ENCODE measurements around the gene SLC6A16.
"Not testable (repeated sequence)": the region's sequence is repeated elsewhere in the genome, so short reads cannot be mapped to it uniquely, and the experiment has no call there.

SLC6A16 gene

GRCh38 chr19:49328741-49329140, 3.8 kb upstream of the SLC6A16 start:
- no peak for DNase-seq

DNA sequence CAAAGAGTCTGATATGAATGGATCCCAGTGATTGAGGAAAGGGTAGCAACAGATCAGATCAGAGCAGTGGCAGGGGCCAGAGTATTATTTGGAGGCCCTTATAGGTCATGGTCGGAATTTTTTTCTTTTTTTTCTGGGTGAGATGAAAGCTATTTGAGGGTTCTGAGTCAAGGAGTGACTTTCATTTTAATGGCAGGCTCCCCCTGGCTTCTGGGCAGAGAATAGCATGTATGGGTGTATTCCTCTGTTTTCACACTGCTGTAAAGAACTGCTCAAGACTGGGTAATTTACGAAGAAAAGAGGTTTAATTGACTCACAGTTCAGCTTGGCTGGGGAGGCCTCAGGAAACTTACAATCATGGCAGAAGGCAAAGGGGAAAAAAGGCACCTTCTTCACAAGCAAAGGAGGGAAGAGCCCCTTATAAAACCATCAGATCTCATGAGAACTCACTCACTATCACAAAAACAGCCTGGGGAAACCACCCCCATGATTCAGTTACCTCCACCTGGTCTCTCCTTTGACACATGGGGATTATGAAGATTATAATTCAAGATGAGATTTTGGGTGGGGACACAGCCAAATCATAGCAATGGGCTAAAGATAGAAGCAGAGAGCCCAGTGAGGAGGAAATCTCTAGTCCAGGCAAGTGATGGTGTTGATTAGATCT, 3.0 kb upstream of the SLC6A16 start:
- peak; percentile 39 for DNase-seq

- no peak for DNase-seq
Observed at GRCh38 chr19:49326165-49326704, 1.2 kb upstream of the SLC6A16 start.

DNA sequence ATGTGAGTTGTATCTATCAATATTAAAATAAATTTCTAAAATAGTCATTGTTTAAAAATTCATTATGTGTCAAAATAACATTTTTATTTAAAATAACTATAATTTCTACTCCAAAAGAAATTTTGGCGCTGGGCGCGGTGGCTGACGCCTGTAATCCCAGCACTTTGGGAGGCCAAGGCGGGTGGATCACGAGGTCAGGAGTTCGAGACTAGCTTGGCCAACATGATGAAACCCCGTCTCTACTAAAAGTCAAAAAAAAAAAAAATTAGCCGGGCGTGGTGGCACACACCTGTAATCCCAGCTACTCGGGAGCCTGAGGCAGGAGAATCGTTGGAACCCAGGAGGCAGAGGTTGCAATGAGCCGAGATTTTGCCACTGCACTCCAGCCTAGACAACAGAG, 765 bp upstream of the SLC6A16 start:
- not testable (repeated sequence) for DNase-seq

DNA sequence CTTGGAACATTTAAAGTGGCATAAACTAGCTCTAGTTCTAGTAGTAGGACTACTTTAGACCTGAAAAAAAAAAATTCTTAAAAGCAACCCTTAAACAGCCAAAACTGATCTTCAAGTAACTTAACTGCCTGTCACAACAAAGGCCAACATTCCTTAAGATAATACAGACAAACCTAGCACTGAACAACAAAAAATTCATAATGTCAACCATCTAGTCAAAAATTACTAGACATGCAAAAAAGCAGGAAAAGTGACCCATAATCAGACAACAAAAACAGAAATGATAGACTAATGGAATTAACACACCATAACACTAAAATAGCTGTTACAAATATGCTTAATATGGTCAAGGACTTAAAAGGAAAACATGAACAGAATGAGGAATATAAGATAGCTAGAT, 6.7 kb downstream of the SLC6A16 start:
- no peak for DNase-seq

- DNase-seq = no peak
Observed at GRCh38 chr19:49316284-49316683, 8.7 kb downstream of the SLC6A16 start.

DNA sequence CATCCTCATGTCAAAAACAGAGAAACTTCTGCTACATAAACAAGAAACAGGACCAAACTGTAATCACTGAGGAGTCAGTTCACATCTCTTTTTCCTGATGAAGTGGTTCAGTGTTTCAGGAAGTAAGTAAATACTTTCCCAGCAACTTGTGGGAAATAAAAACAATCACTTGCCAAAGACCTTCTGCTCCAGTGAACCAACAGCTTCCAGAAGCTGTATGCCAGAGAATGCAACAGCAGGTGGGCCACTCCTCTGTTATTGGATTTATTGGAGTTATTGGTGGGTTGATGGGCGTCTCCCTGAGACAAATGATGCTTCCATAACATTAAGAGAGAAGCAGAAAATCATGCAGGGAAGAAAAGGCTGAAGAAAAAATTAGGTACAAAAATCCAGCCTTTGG, 9.9 kb downstream of the SLC6A16 start:
- no peak for DNase-seq

GRCh38 chr19:49309087-49309486, 15.9 kb downstream of the SLC6A16 start:
- no peak for DNase-seq

DNA sequence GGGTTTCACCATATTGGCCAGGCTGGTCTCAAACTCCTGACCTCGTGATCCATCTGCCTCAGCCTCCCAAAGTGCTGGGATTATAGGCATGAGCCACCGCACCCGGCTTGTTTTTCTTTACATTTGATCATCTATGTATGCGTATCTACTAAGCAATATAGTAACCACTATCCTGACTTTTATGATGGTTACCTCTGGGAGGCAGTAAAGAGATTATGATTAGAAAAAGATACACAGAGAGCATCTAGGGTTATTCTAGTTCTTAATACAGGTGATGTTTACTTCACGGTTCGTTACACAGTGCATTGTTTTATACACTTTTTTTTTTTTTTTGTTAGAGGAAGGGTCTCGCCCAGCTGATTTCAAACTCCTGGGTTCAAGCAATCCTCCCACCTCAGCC, 18.3 kb downstream of the SLC6A16 start:
- DNase-seq = not testable (repeated sequence)

GRCh38 chr19:49301866-49302252, 23.1 kb downstream of the SLC6A16 start:
- no peak for DNase-seq

DNA sequence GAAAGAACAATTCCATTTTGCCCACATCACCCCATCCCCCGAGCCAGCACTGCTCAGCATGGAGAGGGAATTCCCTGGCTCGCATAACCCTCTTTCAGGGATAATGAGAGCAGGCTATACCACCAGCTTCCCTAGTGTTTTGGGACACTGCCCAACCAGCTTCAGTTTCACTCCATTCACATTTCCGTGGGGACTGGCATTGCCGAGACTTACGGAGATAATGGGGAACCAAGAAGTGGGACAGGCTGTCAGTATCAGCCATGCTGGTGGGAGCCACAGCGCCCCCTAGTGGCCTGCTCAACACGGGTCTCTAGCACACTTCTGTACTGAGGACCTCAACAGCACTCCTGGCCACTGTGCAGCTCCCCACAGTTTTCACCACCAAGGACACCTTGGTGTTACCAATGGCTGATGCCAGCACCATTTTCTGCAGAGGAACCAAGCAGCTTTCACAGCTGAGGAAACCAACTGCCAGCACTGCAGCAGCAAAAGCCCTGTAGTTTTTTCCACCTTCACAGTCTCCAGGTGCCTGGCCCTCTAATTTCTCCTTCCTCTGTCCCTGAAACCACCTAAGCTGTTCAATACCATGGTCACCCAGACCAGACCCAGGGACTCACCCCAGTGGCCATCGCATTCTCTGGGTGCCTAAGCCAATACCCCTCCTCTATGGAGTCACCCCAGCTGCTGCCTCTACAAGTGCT, 23.7 kb downstream of the SLC6A16 start:
- peak; percentile 79 for DNase-seq

DNA sequence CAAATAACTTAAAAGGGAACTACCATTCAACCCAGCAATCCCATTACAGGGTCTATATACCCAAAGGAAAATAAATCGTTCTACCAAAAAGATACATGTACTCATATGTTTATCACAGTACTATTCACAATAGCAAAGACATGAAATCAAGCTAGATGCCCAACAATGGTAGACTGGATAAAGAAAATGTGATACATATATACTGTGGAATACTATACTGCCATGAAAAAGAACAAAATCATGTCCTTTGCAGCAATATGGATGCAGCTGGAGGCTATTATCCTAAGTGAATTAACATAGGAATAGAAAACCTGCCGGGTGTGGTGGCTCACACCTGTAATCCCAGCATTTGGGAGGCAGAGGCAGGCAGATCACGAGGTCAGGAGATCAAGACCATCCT, 26.3 kb downstream of the SLC6A16 start:
- DNase-seq = not testable (repeated sequence)

- DNase-seq = no peak
Observed at GRCh38 chr19:49297403-49297802, 27.6 kb downstream of the SLC6A16 start.

- no peak for DNase-seq
Observed at GRCh38 chr19:49295208-49295880, 29.6 kb downstream of the SLC6A16 start.

GRCh38 chr19:49294401-49294800, 30.6 kb downstream of the SLC6A16 start:
- no peak for DNase-seq

GRCh38 chr19:49290517-49290916, 34.5 kb downstream of the SLC6A16 start:
- DNase-seq = no peak

GRCh38 chr19:49289286-49289685, 35.7 kb downstream of the SLC6A16 start:
- not testable (repeated sequence) for DNase-seq

DNA sequence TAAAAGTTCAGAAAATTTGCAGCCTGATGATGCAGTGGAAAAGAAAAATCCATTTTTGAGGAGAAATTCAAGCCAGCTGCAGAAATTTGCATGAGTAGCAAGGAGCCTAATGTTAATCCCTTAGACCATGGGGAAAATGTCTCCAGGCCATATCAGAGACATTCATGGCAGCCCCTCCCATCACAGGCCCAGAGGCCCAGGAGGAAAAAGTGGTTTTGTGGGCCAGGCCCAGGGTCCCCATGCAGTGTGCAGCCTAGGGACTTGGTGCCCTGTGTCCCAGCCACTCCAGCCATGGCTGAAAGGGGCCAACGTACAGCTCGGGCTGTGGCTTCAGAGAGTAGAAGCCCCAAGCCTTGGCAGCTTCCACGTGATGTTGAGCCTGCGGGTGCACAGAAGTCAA, 36.8 kb downstream of the SLC6A16 start:
- not testable (repeated sequence) for DNase-seq

DNA sequence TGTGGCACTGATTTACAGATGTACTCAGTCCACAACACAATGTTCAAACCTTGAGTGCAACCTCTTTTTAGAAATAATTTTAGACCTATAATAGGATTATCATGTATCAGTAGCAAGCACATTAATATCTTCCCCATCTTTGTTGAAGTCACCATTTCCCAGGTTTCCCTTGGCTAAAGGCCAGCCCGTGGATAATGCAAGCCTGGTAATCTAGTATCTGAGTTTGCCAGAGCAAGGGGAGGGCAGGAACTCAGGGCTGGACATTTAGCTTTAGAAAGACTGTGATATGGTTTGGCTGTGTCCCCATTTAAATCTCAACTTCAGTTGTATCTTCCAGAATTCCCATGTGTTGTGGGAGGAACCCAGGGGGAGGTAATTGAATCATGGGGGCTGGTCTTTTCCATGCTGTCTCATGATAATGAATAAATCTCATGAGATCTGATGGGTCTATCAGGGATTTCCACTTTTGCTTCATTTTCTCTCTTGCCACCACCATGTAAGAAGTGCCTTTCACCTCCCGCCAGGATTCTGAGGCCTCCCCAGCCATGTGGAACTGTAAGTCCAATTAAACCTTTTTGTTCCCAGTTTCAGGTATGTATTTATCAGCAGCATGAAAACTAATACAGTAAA, 37.7 kb downstream of the SLC6A16 start:
- no peak for DNase-seq

- DNase-seq = no peak
Observed at GRCh38 chr19:49282184-49282583, 42.8 kb downstream of the SLC6A16 start.

DNA sequence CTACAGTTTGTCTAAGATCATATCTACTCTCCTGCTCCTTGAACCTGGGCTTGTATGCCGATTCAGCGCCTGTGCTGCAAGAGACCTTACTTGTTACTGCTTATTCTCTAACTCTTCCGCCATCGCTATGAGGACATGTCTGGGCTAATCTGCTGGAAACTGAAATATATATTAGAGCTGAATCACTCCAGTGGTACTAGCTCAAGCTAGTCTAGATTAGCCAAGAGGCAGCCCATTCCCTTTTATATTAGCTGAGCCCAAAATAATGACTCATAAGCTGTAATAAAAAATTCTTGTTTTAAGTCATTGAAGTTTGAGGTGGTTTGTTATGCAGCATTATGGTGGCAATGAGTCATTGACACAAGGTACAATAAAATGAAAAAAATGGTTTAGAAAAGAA, 52.8 kb downstream of the SLC6A16 start:
- DNase-seq = no peak

GRCh38 chr19:49271080-49271753, 53.8 kb downstream of the SLC6A16 start:
- no peak for DNase-seq

- peak; percentile 19 for DNase-seq
Observed at GRCh38 chr19:49266409-49266808, 58.6 kb downstream of the SLC6A16 start.

All from activated gamma-delta T cell treated with Interleukin-2 at 50 U/mL for 16 hours (primary cell).